Gastroesophageal sphincter (tissue), 3 donors: ENCODE data around the gene GALNTL6.

Source experiments
- POLR2A ChIP-seq, 2 donors: fragments of 450-650 bp; IDR thresholded peaks; one replicate each; pipeline ENCODE4 v1.6.1; 2017; ENCODE audit warnings: antibody characterized with exemption in 2 of 2, mild to moderate bottlenecking in 2 of 2, moderate library complexity in 1 of 2
- TF ChIP-seq, protein P1 (sequence below), 4 experiments: fragments of 200-600 bp in 2 of 4; fragments of 450-650 bp in 2 of 4; sonication (generic) in 1 of 4; IDR thresholded peaks; one replicate each; pipeline ENCODE4 v1.5.1; 2017 to 2019; ENCODE audit warnings: antibody characterized with exemption in 4 of 4, mild to moderate bottlenecking in 2 of 4, moderate library complexity in 2 of 4

DNA sequence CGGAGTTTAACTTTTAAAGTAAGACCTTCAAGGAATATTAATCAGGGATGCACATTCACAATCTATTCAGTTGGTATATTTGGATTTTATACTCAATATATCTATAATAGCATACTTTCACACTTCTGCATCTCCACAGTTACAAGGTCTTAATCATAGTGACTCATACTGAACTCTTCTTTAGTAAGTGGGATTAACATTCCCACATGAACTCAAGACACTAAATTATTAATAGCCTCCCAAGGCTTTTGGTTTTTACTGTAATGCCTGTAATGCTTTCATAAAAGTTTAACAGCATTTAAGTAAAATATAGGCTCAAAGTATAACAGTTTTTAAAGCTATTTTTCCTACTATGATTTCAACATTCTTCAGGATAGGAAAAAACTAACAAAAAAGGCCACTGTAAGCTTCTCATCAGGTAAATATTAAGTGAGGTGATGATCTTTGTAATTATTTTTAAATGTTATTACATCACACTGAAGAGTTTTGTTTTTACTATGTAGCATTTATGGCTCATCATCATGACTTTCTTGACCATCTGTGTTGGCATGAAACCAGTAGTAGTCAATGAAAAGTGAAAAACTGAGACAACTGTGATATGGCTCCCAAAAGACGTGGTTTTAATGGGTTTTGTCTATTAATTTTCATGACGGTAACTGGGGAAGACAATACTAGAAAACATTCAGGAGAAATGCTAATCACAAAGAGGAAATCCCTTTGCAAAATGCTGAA lies 1263.9 kb downstream of the GALNTL6 start:
- TF ChIP-seq, protein P1, sequence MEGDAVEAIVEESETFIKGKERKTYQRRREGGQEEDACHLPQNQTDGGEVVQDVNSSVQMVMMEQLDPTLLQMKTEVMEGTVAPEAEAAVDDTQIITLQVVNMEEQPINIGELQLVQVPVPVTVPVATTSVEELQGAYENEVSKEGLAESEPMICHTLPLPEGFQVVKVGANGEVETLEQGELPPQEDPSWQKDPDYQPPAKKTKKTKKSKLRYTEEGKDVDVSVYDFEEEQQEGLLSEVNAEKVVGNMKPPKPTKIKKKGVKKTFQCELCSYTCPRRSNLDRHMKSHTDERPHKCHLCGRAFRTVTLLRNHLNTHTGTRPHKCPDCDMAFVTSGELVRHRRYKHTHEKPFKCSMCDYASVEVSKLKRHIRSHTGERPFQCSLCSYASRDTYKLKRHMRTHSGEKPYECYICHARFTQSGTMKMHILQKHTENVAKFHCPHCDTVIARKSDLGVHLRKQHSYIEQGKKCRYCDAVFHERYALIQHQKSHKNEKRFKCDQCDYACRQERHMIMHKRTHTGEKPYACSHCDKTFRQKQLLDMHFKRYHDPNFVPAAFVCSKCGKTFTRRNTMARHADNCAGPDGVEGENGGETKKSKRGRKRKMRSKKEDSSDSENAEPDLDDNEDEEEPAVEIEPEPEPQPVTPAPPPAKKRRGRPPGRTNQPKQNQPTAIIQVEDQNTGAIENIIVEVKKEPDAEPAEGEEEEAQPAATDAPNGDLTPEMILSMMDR (IDR thresholded peaks at IDR 0.05) = no peak
- TF ChIP-seq POLR2A (IDR thresholded peaks at IDR 0.05) = no peak
